Measurements from ENCODE around the gene NECAP2.

Gene NECAP2, protein sequence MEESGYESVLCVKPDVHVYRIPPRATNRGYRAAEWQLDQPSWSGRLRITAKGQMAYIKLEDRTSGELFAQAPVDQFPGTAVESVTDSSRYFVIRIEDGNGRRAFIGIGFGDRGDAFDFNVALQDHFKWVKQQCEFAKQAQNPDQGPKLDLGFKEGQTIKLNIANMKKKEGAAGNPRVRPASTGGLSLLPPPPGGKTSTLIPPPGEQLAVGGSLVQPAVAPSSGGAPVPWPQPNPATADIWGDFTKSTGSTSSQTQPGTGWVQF

DNA sequence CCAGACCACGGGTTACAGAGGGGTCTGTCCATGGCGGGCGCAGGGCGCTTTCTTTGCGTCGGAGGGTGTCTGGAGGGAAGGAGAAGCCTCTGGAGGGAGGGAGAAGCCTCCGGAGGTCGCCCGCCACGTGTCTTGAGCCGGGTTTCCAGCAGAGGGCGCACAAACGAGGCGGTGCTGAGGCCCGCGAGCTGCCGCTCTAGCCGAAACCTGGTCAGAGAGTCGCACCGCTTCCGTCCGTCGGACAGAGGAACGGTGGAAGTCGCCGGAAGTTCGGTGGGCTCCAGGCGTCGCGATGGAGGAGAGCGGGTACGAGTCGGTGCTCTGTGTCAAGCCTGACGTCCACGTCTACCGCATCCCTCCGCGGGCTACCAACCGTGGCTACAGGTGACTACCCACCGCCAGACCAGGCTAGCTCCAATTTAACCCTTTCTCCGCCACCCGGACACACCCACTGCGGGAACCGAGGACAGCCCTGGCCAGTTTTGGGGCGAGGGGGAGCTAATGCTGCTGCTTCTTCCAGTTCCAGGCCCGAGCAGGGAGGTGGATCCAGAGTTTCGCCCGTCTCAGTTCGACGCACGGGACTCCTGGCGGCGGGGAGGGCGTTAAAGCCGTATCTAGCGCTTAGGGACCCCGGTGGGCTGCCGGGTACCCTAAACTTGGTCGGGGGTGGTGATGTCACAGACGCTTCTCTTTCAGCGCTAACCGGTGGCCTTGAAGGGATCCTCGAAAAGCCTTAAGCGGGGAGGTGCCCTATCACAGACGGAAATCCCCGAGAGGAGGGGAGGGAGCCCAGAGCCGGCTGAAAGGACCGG, at the start of gene NECAP2:
TSS of gene NECAP2 (plus strand) at position 255 of the 812 bp plus-strand sequence. CDS start at position 293, 38 bp downstream.
- Mint-ChIP-seq H3K27ac (peak within 1 kb of the TSS; percentile 95), H3K27me3 (no peaks in the 10 kb centered on the region), H3K4me3 (peak within 1 kb of the TSS; percentile 88), H3K4me1 (ENCODE audit: low read depth) (peaks cover 62% of the 10 kb centered on the region), H3K9me3 (no peaks in the 10 kb centered on the region), H3K36me3 (ENCODE audit: low read depth) (peaks cover 53% of the 10 kb centered on the region)
- intact Hi-C loops (cut with micrococcal nuclease): loop anchor here (5.0 kb wide), 2 partner anchors 57 to 73 kb away; partner anchors contain the start of gene SZRD1

DNA sequence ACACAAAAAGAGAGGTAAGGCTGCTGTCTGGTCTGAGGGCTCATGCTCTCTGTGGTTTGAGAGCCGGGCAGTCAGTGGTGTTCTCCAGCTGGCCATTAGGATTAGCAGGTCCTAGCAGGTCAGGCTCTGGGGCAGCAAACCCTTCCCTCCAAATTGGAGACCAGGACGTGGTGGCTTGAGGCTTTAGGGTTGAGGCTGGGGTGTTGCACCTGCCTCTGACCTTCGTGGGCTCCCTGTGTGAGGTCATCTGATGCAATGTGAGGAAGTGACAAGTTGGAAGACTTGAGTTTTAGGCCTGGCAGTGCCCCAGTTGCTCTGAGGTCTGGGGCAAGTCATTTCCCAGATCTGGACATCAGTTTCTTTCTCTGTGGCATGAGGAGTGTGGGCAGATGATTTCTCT, 49.1 kb upstream of the NECAP2 start:
- no peaks in the 10 kb centered on the region for H3K9me3 Mint-ChIP-seq

DNA sequence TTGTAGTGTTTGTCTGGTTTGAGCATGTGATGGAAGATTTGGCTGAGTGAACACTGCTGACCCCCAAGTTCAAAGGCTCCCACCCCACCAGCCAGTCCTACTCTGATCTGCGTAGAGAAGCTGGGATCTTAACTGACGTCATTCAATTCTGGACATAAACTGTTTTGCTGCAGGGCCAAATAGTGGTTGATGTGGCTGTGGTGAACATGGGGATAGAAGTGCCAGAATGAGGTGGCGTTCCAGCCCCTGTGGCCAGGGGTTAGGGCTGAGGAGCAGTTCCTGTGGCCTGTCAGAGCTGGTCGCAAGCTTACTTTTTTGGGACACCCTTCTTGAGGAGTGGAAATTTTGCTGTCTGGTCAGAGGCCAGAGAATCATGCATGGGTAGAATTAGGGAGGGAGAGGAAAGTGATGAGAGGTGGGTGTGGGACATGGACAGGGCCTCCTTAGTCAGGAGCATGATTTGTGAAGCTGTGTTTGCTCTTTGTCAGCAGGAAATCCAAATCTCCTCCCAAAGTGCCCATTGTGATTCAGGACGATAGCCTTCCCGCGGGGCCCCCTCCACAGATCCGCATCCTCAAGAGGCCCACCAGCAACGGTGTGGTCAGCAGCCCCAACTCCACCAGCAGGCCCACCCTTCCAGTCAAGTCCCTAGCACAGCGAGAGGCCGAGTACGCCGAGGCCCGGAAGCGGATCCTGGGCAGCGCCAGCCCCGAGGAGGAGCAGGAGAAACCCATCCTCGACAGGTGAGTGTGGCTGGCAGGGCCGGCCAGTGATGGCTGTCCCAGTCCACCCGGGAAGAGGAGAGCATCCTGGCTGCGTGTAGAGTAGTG, 47.6 kb upstream of the NECAP2 start:
- peaks cover 56% of the 10 kb centered on the region for H3K4me1 Mint-ChIP-seq (ENCODE audit: low read depth)
- H3K4me3 Mint-ChIP-seq: no peak overlapping the region
- no peaks in the 10 kb centered on the region for H3K9me3 Mint-ChIP-seq
- intact Hi-C loops (cut with micrococcal nuclease): no loop called here
- peak overlapping the region; percentile 58 for H3K27ac Mint-ChIP-seq
- no peaks in the 10 kb centered on the region for H3K27me3 Mint-ChIP-seq
- H3K36me3 Mint-ChIP-seq (ENCODE audit: low read depth): peaks cover 67% of the 10 kb centered on the region

More for the DNA sequence above, 49.1 kb upstream of the NECAP2 start:
- Mint-ChIP-seq H3K4me3 (no peak overlapping the region), H3K36me3 (ENCODE audit: low read depth) (peaks cover 51% of the 10 kb centered on the region), H3K27me3 (no peaks in the 10 kb centered on the region), H3K27ac (peak overlapping the region; percentile 58), H3K4me1 (ENCODE audit: low read depth) (peaks cover 52% of the 10 kb centered on the region)
- intact Hi-C loops (cut with micrococcal nuclease): no loop called here

DNA sequence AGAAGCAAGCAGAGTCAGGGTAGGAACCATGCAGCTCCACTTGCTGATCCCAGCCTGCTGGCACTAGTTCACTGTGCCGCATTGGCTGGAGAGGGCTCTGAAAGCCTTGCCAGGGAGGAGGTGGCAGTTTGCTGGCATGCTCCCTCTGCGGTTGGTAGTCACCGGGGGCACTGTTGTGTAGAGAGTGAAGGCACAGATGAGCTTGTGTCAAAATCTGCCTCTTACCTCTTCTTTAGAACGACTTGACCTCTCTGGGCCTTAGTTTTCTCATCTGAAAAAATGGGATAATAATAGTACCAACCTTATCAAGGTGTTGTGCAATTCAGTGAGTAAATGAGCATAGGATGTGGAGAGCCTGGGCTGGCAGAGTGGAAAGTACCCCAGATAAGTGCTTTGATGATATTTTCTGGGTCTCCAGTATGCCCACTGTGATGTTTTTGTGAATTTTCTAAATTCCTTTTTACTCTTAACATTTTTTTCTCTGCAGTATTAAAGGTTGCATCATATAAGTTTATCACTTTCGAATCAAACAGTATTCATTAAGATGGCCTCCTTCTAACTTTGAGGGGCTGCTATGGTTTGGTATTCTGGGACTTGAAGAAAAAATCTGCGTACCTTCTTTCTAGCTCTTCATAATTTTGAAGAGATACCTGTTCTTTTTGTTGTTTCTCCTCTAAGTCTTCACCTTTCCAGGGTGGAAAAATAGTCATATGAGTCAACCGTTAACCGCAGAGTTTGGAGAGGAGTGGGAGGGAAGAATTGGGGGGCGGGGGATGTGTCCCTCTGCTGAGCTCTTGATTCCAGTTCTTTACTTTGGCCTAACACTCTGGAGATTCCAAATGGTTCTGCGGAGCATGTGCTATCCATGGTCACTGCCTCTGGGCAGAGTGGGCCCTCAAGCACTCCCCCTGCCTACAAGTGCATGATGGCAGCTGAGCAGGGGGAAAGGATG, 46.7 kb upstream of the NECAP2 start:
- intact Hi-C loops (cut with micrococcal nuclease): no loop called here
- H3K27me3 Mint-ChIP-seq: no peaks in the 10 kb centered on the region
- no peak overlapping the region for H3K27ac Mint-ChIP-seq
- H3K4me3 Mint-ChIP-seq: no peak overlapping the region
- no peaks in the 10 kb centered on the region for H3K9me3 Mint-ChIP-seq
- H3K4me1 Mint-ChIP-seq (ENCODE audit: low read depth): peaks cover 62% of the 10 kb centered on the region
- H3K36me3 Mint-ChIP-seq (ENCODE audit: low read depth): peaks cover 76% of the 10 kb centered on the region

DNA sequence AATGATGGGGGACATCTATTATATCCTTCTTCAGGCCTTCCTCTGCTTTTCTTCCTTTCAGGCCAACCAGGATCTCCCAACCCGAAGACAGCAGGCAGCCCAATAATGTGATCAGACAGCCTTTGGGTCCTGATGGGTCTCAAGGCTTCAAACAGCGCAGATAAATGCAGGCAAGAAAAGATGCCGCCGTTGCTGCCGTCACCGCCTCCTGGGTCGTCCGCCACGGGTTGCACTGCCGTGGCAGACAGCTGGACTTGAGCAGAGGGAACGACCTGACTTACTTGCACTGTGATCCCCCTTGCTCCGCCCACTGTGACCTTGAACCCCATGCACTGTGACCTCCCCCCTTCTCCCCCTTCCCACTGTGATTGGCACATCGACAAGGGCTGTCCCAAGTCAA, 45.5 kb upstream of the NECAP2 start:
- H3K27ac Mint-ChIP-seq: no peak overlapping the region
- H3K36me3 Mint-ChIP-seq (ENCODE audit: low read depth): peaks cover 87% of the 10 kb centered on the region
- intact Hi-C loops (cut with micrococcal nuclease): no loop called here
- H3K4me1 Mint-ChIP-seq (ENCODE audit: low read depth): peaks cover 59% of the 10 kb centered on the region
- no peaks in the 10 kb centered on the region for H3K9me3 Mint-ChIP-seq
- no peak overlapping the region for H3K4me3 Mint-ChIP-seq
- no peaks in the 10 kb centered on the region for H3K27me3 Mint-ChIP-seq

DNA sequence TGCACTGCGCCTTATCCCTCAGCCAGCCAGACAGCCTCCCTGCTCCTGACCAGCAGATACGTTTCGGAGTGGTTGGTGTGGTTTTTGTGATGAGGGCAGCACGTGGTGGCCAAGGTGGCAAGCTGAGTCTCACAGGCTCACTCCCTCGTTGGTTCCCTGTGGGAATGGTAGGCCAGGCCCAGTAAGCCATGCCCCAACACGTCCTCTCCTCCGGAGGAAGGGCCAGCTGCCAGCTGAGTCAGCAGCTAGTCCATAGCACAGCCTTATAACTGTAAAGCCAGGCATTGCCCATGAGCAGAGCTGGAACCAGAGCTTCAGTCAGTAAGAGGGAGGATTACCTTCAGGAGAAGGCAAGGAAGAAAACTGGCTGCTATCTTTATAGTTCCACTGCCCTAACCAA, 43.9 kb upstream of the NECAP2 start:
- Mint-ChIP-seq H3K4me1 (ENCODE audit: low read depth) (peaks cover 43% of the 10 kb centered on the region), H3K27ac (peak overlapping the region; percentile 64), H3K9me3 (no peaks in the 10 kb centered on the region), H3K27me3 (no peaks in the 10 kb centered on the region), H3K36me3 (ENCODE audit: low read depth) (peaks cover 91% of the 10 kb centered on the region), H3K4me3 (no peak overlapping the region)
- intact Hi-C loops (cut with micrococcal nuclease): no loop called here

DNA sequence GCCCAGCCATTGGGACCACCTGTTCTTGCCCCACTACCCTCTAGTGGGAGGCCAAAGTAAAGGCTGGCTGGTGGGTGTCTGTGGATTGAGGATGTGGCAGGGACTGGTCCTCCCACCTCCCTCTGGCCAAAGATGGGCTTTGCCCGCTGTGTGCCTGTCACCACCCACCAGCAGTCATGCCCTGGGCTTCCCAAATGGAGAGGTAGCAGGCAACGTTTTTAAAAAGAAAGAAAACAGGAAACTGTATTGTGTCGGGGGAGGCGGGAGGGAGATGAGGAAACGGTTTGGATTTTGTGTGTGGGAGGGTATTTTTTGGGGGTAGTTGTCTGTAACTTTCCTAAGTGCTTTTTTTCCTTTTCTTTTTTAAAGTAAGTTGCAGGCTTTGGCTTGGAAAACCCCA, 43.4 kb upstream of the NECAP2 start:
- Mint-ChIP-seq H3K9me3 (no peaks in the 10 kb centered on the region), H3K36me3 (ENCODE audit: low read depth) (peaks cover 86% of the 10 kb centered on the region), H3K27ac (peak overlapping the region; percentile 64), H3K4me1 (ENCODE audit: low read depth) (peaks cover 38% of the 10 kb centered on the region), H3K4me3 (no peak overlapping the region), H3K27me3 (no peaks in the 10 kb centered on the region)
- intact Hi-C loops (cut with micrococcal nuclease): no loop called here

DNA sequence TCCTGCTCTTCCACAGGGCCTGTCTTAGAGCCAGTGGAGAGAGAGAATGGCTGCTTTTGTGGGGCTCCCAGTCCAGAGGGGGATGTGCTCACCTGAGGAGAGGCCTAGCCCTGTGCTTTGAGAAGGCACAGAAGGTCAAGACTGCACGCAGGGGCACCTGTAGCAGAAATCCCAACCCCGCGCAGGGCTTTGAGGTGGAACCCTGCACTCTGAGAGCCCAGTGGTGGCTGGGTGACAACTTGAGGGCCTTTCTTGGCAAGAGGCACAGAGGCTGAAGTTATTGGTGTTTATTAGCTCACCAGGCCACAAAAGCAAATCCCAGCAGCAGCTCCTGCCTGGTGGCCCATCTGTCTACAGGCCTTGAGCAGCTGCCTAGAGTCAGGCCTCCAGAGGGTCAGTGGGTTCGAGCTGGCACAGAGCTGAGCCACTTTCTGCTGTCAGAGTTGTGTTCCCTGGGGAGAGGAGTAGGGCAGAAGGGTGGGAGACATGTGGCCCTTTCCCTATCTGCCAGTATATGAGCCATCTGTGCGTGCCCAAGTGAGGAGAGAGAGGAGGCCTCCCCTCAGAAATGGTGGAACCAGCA, 42.1 kb upstream of the NECAP2 start:
- Mint-ChIP-seq H3K36me3 (ENCODE audit: low read depth) (peaks cover 73% of the 10 kb centered on the region), H3K4me3 (no peak overlapping the region), H3K4me1 (ENCODE audit: low read depth) (peaks cover 30% of the 10 kb centered on the region), H3K27ac (no peak overlapping the region), H3K27me3 (no peaks in the 10 kb centered on the region), H3K9me3 (no peaks in the 10 kb centered on the region)
- intact Hi-C loops (cut with micrococcal nuclease): no loop called here

DNA sequence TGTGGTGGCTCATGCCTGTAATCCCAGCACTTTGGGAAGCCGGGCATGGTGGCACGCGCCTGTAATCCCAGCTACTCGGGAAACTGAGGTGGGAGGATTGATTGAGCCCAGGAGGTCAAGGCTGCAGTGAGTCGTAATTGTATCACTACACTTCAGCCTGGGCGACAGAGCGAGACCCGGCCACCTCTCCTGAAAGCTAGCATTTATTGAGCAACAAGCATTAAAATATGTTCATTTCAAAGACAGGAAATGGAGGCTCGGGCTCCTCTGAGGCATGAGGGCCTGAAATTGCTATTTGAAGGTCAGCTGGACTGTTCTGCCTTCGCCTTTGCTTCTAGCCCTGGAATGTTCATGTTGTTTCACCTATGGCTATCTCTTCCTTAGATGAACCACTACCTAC, 37.8 kb upstream of the NECAP2 start:
- Mint-ChIP-seq H3K27ac (no peak overlapping the region), H3K27me3 (no peaks in the 10 kb centered on the region), H3K9me3 (no peaks in the 10 kb centered on the region), H3K36me3 (ENCODE audit: low read depth) (peaks cover 30% of the 10 kb centered on the region), H3K4me1 (ENCODE audit: low read depth) (peaks cover 8% of the 10 kb centered on the region), H3K4me3 (no peak overlapping the region)
- intact Hi-C loops (cut with micrococcal nuclease): no loop called here

DNA sequence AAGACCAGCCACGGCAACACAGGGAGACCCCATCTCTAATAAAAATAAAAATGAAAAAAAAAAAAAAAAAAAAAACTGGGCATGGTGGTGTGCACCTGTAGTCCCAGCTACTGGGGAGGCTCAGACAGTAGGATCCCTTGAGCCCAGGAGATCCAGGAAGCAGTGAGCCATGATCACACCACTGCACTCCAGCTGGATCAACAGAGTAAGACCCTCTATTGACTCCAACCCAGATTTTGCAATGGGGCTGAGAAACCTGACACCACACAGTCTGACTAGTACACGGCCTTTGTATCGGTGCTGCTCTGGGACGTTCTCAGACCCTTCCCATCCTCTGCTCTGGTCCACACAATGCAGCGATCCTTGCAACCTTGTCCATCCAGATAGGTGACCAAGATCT, 35.1 kb upstream of the NECAP2 start:
- H3K9me3 Mint-ChIP-seq: no peaks in the 10 kb centered on the region
- no peak overlapping the region for H3K27ac Mint-ChIP-seq
- peaks cover 3% of the 10 kb centered on the region for H3K36me3 Mint-ChIP-seq (ENCODE audit: low read depth)
- H3K4me1 Mint-ChIP-seq (ENCODE audit: low read depth): no peaks in the 10 kb centered on the region
- peaks cover 1% of the 10 kb centered on the region for H3K27me3 Mint-ChIP-seq
- intact Hi-C loops (cut with micrococcal nuclease): no loop called here
- no peak overlapping the region for H3K4me3 Mint-ChIP-seq

DNA sequence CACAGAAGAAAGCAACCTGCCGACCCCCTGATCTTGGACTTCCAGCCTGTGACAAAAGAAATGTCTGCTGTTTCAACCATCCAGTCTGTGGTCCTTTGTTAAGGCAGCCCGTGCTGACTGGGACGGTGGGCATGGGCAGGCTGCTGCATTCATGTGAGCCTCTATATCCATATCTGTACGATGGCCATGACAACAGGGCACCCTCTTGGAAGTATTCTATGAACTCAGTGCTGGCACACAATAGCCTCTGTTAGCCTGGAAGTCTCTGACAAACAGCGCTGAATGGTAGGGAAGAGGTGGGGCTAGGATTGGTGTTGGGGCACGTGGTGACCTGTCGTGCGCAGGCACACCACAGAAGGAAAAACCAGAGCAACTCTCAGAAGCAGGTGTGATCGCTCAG, 33.7 kb upstream of the NECAP2 start:
- H3K4me3 Mint-ChIP-seq: no peak overlapping the region
- no peaks in the 10 kb centered on the region for H3K4me1 Mint-ChIP-seq (ENCODE audit: low read depth)
- no peaks in the 10 kb centered on the region for H3K9me3 Mint-ChIP-seq
- no peaks in the 10 kb centered on the region for H3K36me3 Mint-ChIP-seq (ENCODE audit: low read depth)
- peaks cover 3% of the 10 kb centered on the region for H3K27me3 Mint-ChIP-seq
- no peak overlapping the region for H3K27ac Mint-ChIP-seq
- intact Hi-C loops (cut with micrococcal nuclease): no loop called here

DNA sequence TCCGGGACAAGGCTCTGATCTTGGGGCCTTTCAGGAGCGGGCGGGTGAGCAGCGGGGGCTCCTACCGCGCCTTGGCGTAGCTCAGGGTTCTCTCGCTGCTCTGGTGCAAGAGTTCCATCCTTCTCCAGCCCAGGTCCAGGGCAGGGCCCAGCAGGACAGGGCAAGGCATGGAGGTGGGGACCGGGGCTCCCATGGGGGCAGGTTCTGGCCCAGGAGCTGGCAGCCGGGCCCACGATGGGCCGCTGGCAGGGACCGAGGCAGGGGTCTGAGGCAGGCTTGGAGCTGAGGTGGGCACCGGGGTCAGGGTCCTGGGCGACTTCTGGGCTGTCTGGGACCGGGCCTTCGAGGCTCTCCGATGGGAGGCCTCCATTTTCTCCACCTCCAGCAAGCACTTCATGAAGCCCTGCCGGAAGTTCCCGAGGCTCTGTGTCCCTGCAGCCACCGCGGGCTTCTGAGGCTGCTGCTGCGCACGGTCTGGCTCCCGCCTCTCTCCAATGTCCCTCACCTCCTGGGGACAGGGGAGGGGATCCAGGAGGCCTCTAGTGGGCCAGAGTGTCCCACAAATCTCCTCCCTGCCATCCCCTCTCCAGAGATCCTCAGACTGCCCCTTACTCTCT, 30.9 kb upstream of the NECAP2 start:
- Mint-ChIP-seq H3K4me1 (ENCODE audit: low read depth) (no peaks in the 10 kb centered on the region), H3K27me3 (peaks cover 6% of the 10 kb centered on the region), H3K4me3 (no peak overlapping the region), H3K9me3 (no peaks in the 10 kb centered on the region), H3K27ac (no peak overlapping the region), H3K36me3 (ENCODE audit: low read depth) (no peaks in the 10 kb centered on the region)
- intact Hi-C loops (cut with micrococcal nuclease): no loop called here

Data from dendritic cell treated with granulocyte-macrophage colony-stimulating factor and Interleukin-4, amounts not matched to agents 40 ng/mL and 50 ng/mL, for 4 days (primary cell).